ENCODE measurements around the gene GPR55. TPM values are rescaled to one million over a fixed set of nuclear protein-coding genes. Genes with fewer than 3 reads are reported as not detected.

Gene GPR55
- total RNA-seq, 2 donors from 2014 or later: not detected

- Histone ChIP-seq H3K27me3 (replicated peaks; ENCODE audit: insufficient read depth) (no peaks in the 10 kb centered on the region), H3K4me3 (no peak overlapping the region), H3K27ac (no peak overlapping the region), H3K9me3 (no peaks in the 10 kb centered on the region), H3K36me3 (no peaks in the 10 kb centered on the region), H3K4me1 (ENCODE audit: control insufficient read depth in 1 of 2, low read depth in 2 of 2) (no peaks in the 10 kb centered on the region)
- ATAC-seq (ENCODE audit: insufficient number of reproducible peaks, low FRiP score, low read depth): no peak
- no peak for DNase-seq (ENCODE audit: low spot score)
- no peak for TF ChIP-seq CTCF (IDR thresholded peaks at IDR 0.05)
These were observed 39.4 kb downstream of the GPR55 start for GRCh38 chr2:230885463-230886130.

GRCh38 chr2:230881840-230882239 lies 43.2 kb downstream of the GPR55 start:
- DNase-seq (ENCODE audit: low spot score) (no peak), ATAC-seq (ENCODE audit: insufficient number of reproducible peaks, low FRiP score, low read depth) (no peak)
- Histone ChIP-seq H3K9me3 (no peaks in the 10 kb centered on the region), H3K27me3 (replicated peaks; ENCODE audit: insufficient read depth) (no peaks in the 10 kb centered on the region), H3K4me1 (ENCODE audit: control insufficient read depth in 1 of 2, low read depth in 2 of 2) (no peaks in the 10 kb centered on the region), H3K36me3 (no peaks in the 10 kb centered on the region), H3K4me3 (no peak overlapping the region), H3K27ac (no peak overlapping the region)
- no peak for TF ChIP-seq CTCF (IDR thresholded peaks at IDR 0.05)

DNA sequence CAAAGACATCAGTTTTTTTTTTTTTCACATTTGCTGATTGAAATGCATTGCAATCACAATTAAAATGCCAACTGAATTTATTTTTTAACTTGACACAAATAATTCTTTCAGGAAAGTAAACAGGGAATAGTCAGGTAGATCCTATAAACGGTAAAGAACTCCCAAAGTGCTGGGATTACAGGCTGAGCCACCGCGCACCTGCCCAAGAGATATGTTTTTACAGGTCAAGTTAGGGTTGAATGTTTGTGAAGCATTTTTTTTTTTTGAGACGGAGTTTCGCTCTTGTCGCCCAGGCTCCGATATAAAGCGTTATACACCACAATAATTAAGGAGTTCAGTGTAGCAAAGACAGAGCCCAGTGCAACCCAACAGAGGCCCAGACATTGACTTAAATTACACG lies 45.2 kb downstream of the GPR55 start:
- Histone ChIP-seq H3K4me3 (no peak overlapping the region), H3K36me3 (peaks cover 8% of the 10 kb centered on the region), H3K27me3 (replicated peaks; ENCODE audit: insufficient read depth) (no peaks in the 10 kb centered on the region), H3K4me1 (ENCODE audit: control insufficient read depth in 1 of 2, low read depth in 2 of 2) (no peaks in the 10 kb centered on the region), H3K9me3 (no peaks in the 10 kb centered on the region), H3K27ac (no peak overlapping the region)
- no peak for TF ChIP-seq CTCF (IDR thresholded peaks at IDR 0.05)
- no peak for DNase-seq (ENCODE audit: low spot score)
- no peak for ATAC-seq (ENCODE audit: insufficient number of reproducible peaks, low FRiP score, low read depth)

GRCh38 chr2:230879271-230879882 lies 45.7 kb downstream of the GPR55 start:
- H3K36me3 ChIP-seq: peaks cover 8% of the 10 kb centered on the region
- ATAC-seq (ENCODE audit: insufficient number of reproducible peaks, low FRiP score, low read depth) (no peak), DNase-seq (ENCODE audit: low spot score) (no peak)
- no peaks in the 10 kb centered on the region for H3K9me3 ChIP-seq
- H3K4me1 ChIP-seq (ENCODE audit: control insufficient read depth in 1 of 2, low read depth in 2 of 2): no peaks in the 10 kb centered on the region
- H3K27ac ChIP-seq: no peak overlapping the region
- H3K4me3 ChIP-seq: no peak overlapping the region
- TF ChIP-seq CTCF (IDR thresholded peaks at IDR 0.05): no peak
- no peaks in the 10 kb centered on the region for H3K27me3 ChIP-seq (replicated peaks; ENCODE audit: insufficient read depth)

GRCh38 chr2:230878599-230879188 lies 46.3 kb downstream of the GPR55 start:
- no peak for DNase-seq (ENCODE audit: low spot score)

More at GRCh38 chr2:230878599-230879188, 46.3 kb downstream of the GPR55 start:
- no peak for TF ChIP-seq CTCF (IDR thresholded peaks at IDR 0.05)
- Histone ChIP-seq H3K27ac (no peak overlapping the region), H3K4me1 (ENCODE audit: control insufficient read depth in 1 of 2, low read depth in 2 of 2) (no peaks in the 10 kb centered on the region), H3K9me3 (no peaks in the 10 kb centered on the region), H3K4me3 (no peak overlapping the region), H3K27me3 (replicated peaks; ENCODE audit: insufficient read depth) (no peaks in the 10 kb centered on the region), H3K36me3 (peaks cover 8% of the 10 kb centered on the region)
- ATAC-seq (ENCODE audit: insufficient number of reproducible peaks, low FRiP score, low read depth): no peak
